GM12878 (cell line): Measurements from ENCODE around the gene GLT1D1. TPM values are rescaled to one million over a fixed set of nuclear protein-coding genes. Genes with fewer than 3 reads are reported as not detected.
A peak's percentile ranks its signal among the peaks of the same experiment; 100 is the strongest.

ENCODE experiments used
- CBX5 ChIP-seq: sonication (generic); IDR thresholded peaks from 2 replicates; pipeline ENCODE4 v1.6.1; 2016; ENCODE audit warnings: low read depth, moderate library complexity, mild to moderate bottlenecking, inconsistent platforms
- CEBPB ChIP-seq, 2 experiments: fragments of 150-350 bp in 1 of 2; IDR thresholded peaks; 2 replicates each; pipeline ENCODE4 v1.6.1; 2012 to 2014; ENCODE audit warnings: low read depth in 2 of 2, low read length in 2 of 2, borderline replicate concordance in 1 of 2, inconsistent platforms in 1 of 2
- DPF2 ChIP-seq: fragments of 450-650 bp; IDR thresholded peaks from 2 replicates; pipeline ENCODE4 v1.6.1; 2017; ENCODE audit warnings: mild to moderate bottlenecking
- E2F4 ChIP-seq: IDR thresholded peaks from 2 replicates; pipeline ENCODE4 v1.6.1; 2012; ENCODE audit warnings: low read depth, low read length, improper control_type of control experiment
- FOS ChIP-seq: IDR thresholded peaks from 3 replicates; pipeline ENCODE4 v1.6.1; 2011; ENCODE audit warnings: borderline replicate concordance; ENCODE audit not compliant: insufficient read length; ENCODE audit errors: extremely low read depth
- HDGF ChIP-seq: fragments of 450-650 bp; IDR thresholded peaks from 2 replicates; pipeline ENCODE4 v1.6.1; 2016; ENCODE audit warnings: antibody characterized with exemption
- MLLT1 ChIP-seq: fragments of 450-650 bp; IDR thresholded peaks from 2 replicates; pipeline ENCODE4 v1.6.1; 2016; ENCODE audit warnings: mild to moderate bottlenecking
- PAX8 ChIP-seq: fragments of 450-650 bp; IDR thresholded peaks from 2 replicates; pipeline ENCODE4 v1.6.1; 2017; ENCODE audit warnings: mild to moderate bottlenecking, moderate library complexity
- POLR2AphosphoS5 ChIP-seq: IDR thresholded peaks from 2 replicates; pipeline ENCODE4 v1.6.1; 2011; ENCODE audit warnings: mild to moderate bottlenecking, low read length, inconsistent platforms
- POU2F2 ChIP-seq: IDR thresholded peaks from 3 replicates; pipeline ENCODE4 v1.6.1; 2011; ENCODE audit warnings: low read depth, mild to moderate bottlenecking, low read length, borderline replicate concordance
- RAD21 ChIP-seq: IDR thresholded peaks from 2 replicates; pipeline ENCODE4 v1.6.1; 2011; ENCODE audit warnings: mild to moderate bottlenecking, low read depth, low read length, moderate library complexity; ENCODE audit not compliant: insufficient read depth
- SMAD1 ChIP-seq: fragments of 450-650 bp; IDR thresholded peaks from 2 replicates; pipeline ENCODE4 v1.6.1; 2018; ENCODE audit warnings: mild to moderate bottlenecking, low read depth; ENCODE audit not compliant: partially characterized antibody
- SMAD5 ChIP-seq: IDR thresholded peaks from 2 replicates; pipeline ENCODE4 v1.6.1; 2016; ENCODE audit warnings: antibody characterized with exemption, low read depth
- SMARCA5 ChIP-seq: fragments of 450-650 bp; IDR thresholded peaks from 2 replicates; pipeline ENCODE4 v1.6.1; 2017; ENCODE audit warnings: mild to moderate bottlenecking
- SP1 ChIP-seq: IDR thresholded peaks from one replicate; pipeline ENCODE4 v1.6.1; 2011; ENCODE audit warnings: low read depth, low read length
- TAF1 ChIP-seq: IDR thresholded peaks from 2 replicates; pipeline ENCODE4 v1.6.1; 2011; ENCODE audit warnings: mild to moderate bottlenecking, low read depth, low read length, borderline replicate concordance
- TCF7 ChIP-seq: IDR thresholded peaks from 2 replicates; pipeline ENCODE4 v1.6.1; 2014; ENCODE audit warnings: antibody characterized with exemption, borderline replicate concordance
- WRNIP1 ChIP-seq: IDR thresholded peaks from 2 replicates; pipeline ENCODE4 v1.6.1; 2011; ENCODE audit warnings: low read depth, low read length, improper control_type of control experiment, borderline replicate concordance
- YBX1 ChIP-seq: fragments of 450-650 bp; IDR thresholded peaks from 2 replicates; pipeline ENCODE4 v1.6.1; 2016; ENCODE audit warnings: antibody characterized with exemption
- ZBTB4 ChIP-seq: fragments of 450-650 bp; formaldehyde crosslinking; IDR thresholded peaks from 2 replicates; pipeline ENCODE4 v1.4.0; 2022; ENCODE audit warnings: mild to moderate bottlenecking, moderate library complexity
- ZNF622 ChIP-seq: fragments of 450-650 bp; IDR thresholded peaks from 2 replicates; pipeline ENCODE4 v1.6.1; 2017; ENCODE audit warnings: mild to moderate bottlenecking, inconsistent platforms
- ZSCAN29 ChIP-seq: fragments of 450-650 bp; IDR thresholded peaks from 2 replicates; pipeline ENCODE4 v1.6.1; 2017; ENCODE audit warnings: mild to moderate bottlenecking, moderate library complexity
- polyA plus RNA-seq, 11 experiments: library from polyadenylated mRNA; depleted of rRNA in 4 of 11; unstranded in 6 of 11; stranded (reverse) in 5 of 11; fragments of >200 nt; fragmentation: Nextera tagmentation in 4 of 11; fragmentation: Illumina TruSeq in 1 of 11; extraction: Ambion mirVana in 4 of 11; extraction: Trizol in 1 of 11; gene quantifications; 1 replicate in 1 of 11; 2 replicates in 10 of 11; pipeline versions ENCODE4 v1.2.1 to v1.2.3, GENCODE V29; 2011 to 2016; ENCODE audit warnings: inconsistent platforms in 2 of 11, missing spikeins in 2 of 11, low read depth in 1 of 11
- total RNA-seq, 4 experiments: library from RNA; depleted of rRNA in 3 of 4; stranded (reverse); fragments of >200 nt in 3 of 4; fragmentation: Illumina TruSeq in 1 of 4; extraction: Trizol in 1 of 4; gene quantifications; 2 replicates each; pipeline versions ENCODE4 v1.2.1 to v1.2.3, GENCODE V29; 2013 to 2021
- TF ChIP-seq, protein P1 (sequence below): fragments of 450-650 bp; IDR thresholded peaks from 2 replicates; pipeline ENCODE4 v1.6.1; 2017; ENCODE audit warnings: mild to moderate bottlenecking, moderate library complexity

The GLT1D1 gene
- total and polyA plus RNA-seq, 10 of the 15 experiments (the other 5 are each of a cell fraction or from before 2014, with no cell fraction given), result 0.42 to 62.8 (median 3.0) TPM

GRCh38 chr12:128856035-128856790 lies 2.9 kb downstream of the GLT1D1 start (continued):
- no peak for TF ChIP-seq SMAD1
- TF ChIP-seq DPF2, result no peak
- no peak for TF ChIP-seq TAF1
- TF ChIP-seq YBX1, result no peak
- TF ChIP-seq HDGF, result peak; percentile 50; the same call in 1 of the 2 replicates
- no peak for TF ChIP-seq WRNIP1
- no peak for TF ChIP-seq CEBPB (IDR thresholded peaks at IDR 0.05; ENCODE audit: borderline replicate concordance in 1 of 2, low read depth in 2 of 2, low read length in 2 of 2)
- no peak for TF ChIP-seq RAD21
- no peak for TF ChIP-seq CBX5
- no peak for TF ChIP-seq ZBTB4
- TF ChIP-seq POU2F2, result no peak
- TF ChIP-seq TCF7, result no peak
- TF ChIP-seq SMAD5, result no peak
- no peak for TF ChIP-seq SP1
- no peak for TF ChIP-seq ZSCAN29
- TF ChIP-seq MLLT1, result no peak
- TF ChIP-seq SMARCA5, result no peak
- no peak for TF ChIP-seq PAX8
- TF ChIP-seq POLR2AphosphoS5, result no peak
- no peak for TF ChIP-seq E2F4
- no peak for TF ChIP-seq FOS
- TF ChIP-seq, protein P1, sequence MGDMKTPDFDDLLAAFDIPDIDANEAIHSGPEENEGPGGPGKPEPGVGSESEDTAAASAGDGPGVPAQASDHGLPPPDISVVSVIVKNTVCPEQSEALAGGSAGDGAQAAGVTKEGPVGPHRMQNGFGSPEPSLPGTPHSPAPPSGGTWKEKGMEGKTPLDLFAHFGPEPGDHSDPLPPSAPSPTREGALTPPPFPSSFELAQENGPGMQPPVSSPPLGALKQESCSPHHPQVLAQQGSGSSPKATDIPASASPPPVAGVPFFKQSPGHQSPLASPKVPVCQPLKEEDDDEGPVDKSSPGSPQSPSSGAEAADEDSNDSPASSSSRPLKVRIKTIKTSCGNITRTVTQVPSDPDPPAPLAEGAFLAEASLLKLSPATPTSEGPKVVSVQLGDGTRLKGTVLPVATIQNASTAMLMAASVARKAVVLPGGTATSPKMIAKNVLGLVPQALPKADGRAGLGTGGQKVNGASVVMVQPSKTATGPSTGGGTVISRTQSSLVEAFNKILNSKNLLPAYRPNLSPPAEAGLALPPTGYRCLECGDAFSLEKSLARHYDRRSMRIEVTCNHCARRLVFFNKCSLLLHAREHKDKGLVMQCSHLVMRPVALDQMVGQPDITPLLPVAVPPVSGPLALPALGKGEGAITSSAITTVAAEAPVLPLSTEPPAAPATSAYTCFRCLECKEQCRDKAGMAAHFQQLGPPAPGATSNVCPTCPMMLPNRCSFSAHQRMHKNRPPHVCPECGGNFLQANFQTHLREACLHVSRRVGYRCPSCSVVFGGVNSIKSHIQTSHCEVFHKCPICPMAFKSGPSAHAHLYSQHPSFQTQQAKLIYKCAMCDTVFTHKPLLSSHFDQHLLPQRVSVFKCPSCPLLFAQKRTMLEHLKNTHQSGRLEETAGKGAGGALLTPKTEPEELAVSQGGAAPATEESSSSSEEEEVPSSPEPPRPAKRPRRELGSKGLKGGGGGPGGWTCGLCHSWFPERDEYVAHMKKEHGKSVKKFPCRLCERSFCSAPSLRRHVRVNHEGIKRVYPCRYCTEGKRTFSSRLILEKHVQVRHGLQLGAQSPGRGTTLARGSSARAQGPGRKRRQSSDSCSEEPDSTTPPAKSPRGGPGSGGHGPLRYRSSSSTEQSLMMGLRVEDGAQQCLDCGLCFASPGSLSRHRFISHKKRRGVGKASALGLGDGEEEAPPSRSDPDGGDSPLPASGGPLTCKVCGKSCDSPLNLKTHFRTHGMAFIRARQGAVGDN, result no peak; the same call in 1 of the 2 replicates
- TF ChIP-seq ZNF622, result no peak
